ENCODE results near the gene DPP8.
A peak's percentile ranks its signal among the peaks of the same experiment; 100 is the strongest.
"Not testable (repeated sequence)": the region's sequence is repeated elsewhere in the genome, so short reads cannot be mapped to it uniquely, and the experiment has no call there.

Gene DPP8

DNA sequence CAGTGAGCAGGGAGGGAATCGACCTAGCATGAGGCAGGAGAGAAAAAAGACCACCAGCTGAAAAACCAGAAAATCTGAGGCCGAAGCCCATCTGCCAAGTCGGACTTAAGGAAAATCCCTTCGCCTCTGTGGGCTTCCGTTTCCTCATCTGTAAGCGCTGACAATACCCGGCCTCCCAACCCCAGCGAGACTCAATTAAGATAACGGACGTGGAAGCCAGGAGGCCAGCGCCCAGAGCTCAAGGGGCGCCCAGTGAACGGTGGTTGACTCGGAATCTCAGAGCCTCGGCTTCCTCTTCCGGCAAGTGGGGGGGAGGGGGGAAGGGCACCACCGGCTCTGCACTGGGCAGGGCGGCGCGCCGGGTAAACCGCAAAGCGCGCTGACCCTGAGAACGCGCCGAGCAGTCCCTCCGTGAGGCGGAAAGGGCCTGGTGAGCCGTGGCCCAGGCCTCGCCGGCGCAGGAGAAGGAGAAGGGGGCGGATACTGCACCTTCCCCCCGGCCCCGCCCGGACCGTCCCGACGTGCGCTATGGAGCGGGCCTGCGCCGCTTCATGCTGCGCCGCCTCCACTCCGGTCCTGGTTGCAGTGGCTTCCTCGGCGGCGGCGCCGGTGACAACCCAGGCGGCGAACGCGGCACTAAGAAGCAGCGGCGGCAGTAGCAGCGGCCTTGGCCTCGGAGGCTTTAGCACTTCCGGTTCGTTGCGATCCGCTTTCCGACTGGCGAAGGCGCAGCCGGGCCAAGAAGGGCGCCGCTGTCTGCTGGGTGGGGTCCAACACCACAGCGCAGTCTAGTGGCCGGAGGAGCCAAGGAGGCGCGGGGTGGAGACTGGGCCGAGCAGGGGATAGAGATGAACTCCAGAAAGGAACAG, at the start of gene DPP8:
Gene DPP8 (minus strand): TSS at position 693 of the 869 bp plus-strand sequence. CDS start 5,136 bp downstream, outside the sequence.
- DNase-seq = peak; percentile 98

DNA sequence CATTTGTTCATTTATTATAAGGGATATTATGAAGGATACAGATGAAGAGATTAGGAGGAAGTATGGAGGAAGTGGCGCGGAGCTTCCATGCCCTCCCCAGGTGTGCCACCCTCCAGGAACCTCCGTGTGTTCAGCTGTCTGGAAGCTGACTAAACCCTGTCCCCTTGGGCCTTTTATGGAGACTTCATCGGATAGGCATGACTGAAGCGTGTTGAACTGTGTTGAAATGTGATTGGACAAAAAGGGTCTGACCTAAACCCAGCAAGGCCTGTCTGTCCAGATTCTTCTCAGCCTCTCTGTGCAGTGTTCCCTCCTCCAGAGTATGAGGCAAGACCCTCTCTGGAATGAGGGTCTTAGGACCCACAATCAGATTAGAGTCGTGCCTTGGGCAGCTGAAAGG, 44.4 kb upstream of the DPP8 start:
- DNase-seq = no peak

DNA sequence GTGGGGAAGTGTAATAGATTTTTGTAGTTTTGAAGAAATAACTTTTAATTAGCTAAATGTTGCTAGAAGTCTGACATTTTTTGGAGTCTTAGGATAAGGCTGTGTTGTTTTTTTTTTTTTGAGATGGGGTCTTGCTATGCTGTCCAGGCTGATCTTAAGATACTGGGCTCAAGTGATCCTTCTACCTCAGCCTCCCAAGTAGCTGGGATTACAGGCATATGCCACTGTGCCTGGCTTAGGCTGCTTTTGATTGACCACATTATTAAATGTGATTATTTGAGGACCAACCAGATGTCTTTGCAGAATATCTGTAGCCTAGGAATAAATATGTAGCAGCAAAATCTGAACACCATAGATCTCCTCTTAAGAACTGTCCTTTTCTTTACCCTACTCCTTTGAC, 42.5 kb upstream of the DPP8 start:
- no peak for DNase-seq

DNA sequence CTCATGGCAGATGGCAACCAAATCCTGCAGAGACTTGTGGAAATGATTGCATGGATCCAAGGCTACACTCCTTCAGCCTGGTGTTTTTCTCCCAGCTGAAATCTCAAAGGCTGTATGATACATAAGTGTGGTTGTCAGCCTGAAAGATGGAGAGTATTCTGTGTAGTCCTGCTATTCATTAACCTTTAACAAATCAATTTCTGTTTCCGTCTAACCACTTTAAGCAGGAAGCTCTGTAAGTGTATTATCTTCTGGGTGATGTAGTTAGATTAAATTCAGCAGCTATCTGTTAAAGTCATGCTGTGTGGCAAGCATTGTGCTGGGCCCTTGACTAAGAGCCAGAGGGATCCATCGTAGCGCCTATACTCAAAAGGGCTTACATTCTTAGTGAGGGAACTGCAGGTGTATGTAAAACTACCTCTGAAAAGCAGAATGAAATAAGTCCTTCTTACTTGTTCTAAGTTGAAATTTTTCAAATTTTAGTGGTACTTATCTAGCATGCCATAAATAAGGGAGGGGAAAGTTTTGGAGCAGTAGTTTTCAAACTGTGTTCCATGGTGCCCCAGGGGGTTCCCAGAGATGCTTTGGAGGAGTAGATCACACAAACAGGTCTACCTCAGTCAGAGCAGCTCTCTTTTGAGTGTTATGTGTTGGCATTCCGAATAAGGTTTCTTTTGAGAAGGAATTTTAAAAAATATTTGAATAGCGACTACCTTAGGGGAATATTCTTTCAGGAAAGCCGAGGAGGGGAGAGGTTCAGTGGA, 41.7 kb upstream of the DPP8 start:
- no peak for DNase-seq

GRCh38 chr15:65558336-65558735, 40.8 kb upstream of the DPP8 start:
- no peak for DNase-seq

GRCh38 chr15:65556622-65557021, 39.1 kb upstream of the DPP8 start:
- DNase-seq = no peak

DNA sequence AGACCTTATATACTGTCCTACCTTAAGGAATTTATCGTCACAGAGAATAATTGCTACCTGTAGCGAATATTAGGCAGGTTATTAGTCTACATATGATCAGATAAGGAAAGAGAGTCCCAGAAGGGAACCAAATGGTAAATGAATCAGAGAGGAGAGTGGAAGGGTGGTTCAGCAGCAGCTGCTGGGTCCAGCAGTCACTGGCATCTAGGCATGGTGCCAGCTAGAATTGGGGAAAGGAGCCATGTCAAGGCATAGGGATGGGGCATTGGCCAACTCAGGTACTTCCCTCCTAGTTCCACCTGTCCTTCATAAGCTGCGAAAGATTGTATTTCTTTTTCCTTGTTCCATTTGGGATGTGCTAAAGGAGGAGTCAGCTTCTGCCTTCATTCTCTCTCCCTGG, 36.2 kb upstream of the DPP8 start:
- no peak for DNase-seq

GRCh38 chr15:65552851-65553250, 35.4 kb upstream of the DPP8 start:
- not testable (repeated sequence) for DNase-seq

- no peak for DNase-seq
Observed at GRCh38 chr15:65551183-65551582, 33.7 kb upstream of the DPP8 start.

- no peak for DNase-seq
Observed at GRCh38 chr15:65550681-65551098, 33.2 kb upstream of the DPP8 start.

DNA sequence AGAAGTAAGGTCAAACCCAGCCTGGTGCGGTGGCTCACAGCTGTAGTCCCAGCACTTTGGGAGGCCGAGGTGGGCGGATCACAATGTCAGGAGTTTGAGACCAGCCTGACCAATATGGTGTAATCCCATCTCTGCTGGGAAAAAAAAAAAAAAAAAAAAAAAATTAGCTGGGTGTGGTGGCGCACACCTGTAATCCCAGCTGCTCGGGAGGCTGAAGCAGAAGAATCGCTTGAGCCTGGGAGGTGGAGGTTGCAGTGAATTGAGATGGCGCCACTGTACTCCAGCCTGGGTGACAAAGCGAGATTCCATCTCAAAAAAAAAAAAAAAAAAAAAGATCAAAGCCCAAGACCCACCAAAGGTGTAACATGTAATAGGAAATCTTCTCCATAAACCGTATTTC, 31.8 kb upstream of the DPP8 start:
- DNase-seq = not testable (repeated sequence)

DNA sequence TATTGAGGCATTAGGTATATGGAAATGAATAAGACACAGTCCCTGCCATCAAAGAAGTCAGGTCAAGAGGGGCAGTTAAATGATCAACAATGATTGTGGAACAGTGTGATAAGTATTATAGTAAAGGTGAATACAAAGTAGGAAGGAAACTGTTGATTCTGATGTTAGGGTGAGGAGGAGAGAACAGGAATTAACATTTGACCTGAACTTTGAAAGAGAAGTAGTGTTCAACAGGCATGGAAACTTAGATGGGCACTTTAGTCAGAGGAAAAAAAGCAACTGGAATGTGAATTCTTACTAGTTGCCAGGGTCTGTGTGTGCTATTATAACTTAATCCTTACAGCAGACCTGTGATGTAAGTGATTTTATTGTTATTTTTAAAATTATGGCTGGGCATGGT, 30.4 kb upstream of the DPP8 start:
- DNase-seq = no peak

GRCh38 chr15:65541231-65541820, 23.8 kb upstream of the DPP8 start:
- no peak for DNase-seq

GRCh38 chr15:65540314-65540713, 22.8 kb upstream of the DPP8 start:
- no peak for DNase-seq

DNA sequence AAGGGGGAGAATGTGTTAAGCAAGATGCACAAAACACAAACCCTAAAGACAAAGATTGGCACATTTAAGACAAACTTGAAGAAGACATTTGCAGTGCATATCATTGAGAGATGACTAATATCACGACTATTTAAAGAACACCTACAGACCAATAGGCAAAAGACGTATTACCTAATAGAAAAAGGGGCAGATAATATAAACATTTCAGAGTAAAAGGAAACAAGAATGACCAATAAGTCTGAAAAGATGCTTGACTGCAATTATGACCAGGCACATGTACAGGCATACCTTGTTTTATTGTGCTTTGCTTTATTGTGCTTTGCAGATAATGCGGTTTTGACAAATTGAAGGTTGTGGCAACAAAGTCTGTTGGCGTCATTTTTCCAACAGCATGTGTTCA, 17.7 kb upstream of the DPP8 start:
- DNase-seq = no peak

- DNase-seq = no peak
Observed at GRCh38 chr15:65533057-65533756, 15.7 kb upstream of the DPP8 start.

DNA sequence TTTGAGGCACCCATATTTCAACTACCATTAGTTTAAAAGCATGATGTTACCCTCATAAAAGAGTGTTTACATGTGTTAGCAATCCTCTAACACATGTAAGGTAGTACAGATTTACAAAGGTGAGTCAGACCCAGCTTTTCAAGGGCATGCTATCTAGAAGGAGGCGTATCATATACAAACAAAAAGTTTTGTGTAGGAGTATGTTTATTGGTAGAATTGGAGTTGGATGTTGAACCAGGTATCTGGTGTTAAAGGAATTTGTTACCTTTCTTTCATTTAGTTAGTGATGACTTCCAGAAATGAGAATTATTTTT, 15.2 kb upstream of the DPP8 start:
- no peak for DNase-seq

- DNase-seq = peak; percentile 92
Observed at GRCh38 chr15:65530318-65531111, 13.0 kb upstream of the DPP8 start, which contains the start of gene HACD3. Gene HACD3 (plus strand): TSS chr15:65530463. CDS start chr15:65530632, 169 bp downstream.

- DNase-seq = no peak
Observed at GRCh38 chr15:65529762-65530317, 12.4 kb upstream of the DPP8 start.

GRCh38 chr15:65528461-65529060, 11.1 kb upstream of the DPP8 start:
- no peak for DNase-seq

GRCh38 chr15:65525622-65526021, 8.1 kb upstream of the DPP8 start:
- DNase-seq = no peak
